ENCODE measurements around the gene PGAM2.

GRCh38 chr7:44100458-44101302 is 35.3 kb upstream of the PGAM2 start:
- TF ChIP-seq POLR2A (IDR thresholded peaks at IDR 0.05), result no peak
- no peak for TF ChIP-seq CTCF (IDR thresholded peaks at IDR 0.05)

Measured in breast epithelium (tissue), 3 donors.